HepG2 (cell line): ENCODE results near the gene CBX5. TPM values are rescaled to one million over a fixed set of nuclear protein-coding genes. Genes with fewer than 3 reads are reported as not detected.

Experiments
- ATAC-seq: fragments of 200-7000 bp; cut with Tn5 transposase; 3 replicates; pipeline ENCODE4 v1.9.1; 2020; ENCODE audit warnings: mild to moderate bottlenecking, moderate library complexity
- BruUV-seq: library from RNA; stranded (reverse); fragments of 400-500 nt; replicated peaks from 2 replicates; lab custom pipeline; 2021; lab: Mats Ljungman, UMichigan
- CTCF ChIA-PET: fragments of 300-600 bp; formaldehyde crosslinking; extraction: SDS; loops from one replicate; lab custom pipeline; 2021; ENCODE audit warnings: low total read pairs, inconsistent platforms, low intra/inter-chr PET ratio; lab: Yijun Ruan, JAX
- POLR2A ChIA-PET: fragments of 350-600 bp; sonication (Branson Sonifier 250); formaldehyde crosslinking; loops from one replicate; lab custom pipeline; 2020; ENCODE audit warnings: antibody characterized with exemption, inconsistent platforms; lab: Yijun Ruan, JAX
- DNase-seq: peaks from one replicate; pipeline ENCODE4 v3.0.0-alpha.2; 2015; ENCODE audit warnings: low spot score
- FAIRE-seq: peaks from 3 replicates; lab custom pipeline; 2011; peaks lifted over from hg19 to GRCh38; lab: Jason Lieb, UNC
- H2AFZ ChIP-seq: one replicate; pipeline ENCODE4 v1.6.1; 2011; ENCODE audit warnings: low read length, inconsistent platforms
- H3K27ac ChIP-seq: fragments of 300-600 bp; 3 replicates; pipeline ENCODE4 v1.8.0; 2011; ENCODE audit warnings: mixed run types, mild to moderate bottlenecking, mixed read lengths, low read length, inconsistent platforms; ENCODE audit not compliant: insufficient read depth; ENCODE audit errors: extremely low read length
- H3K27me3 ChIP-seq, 2 experiments: fragments of 200-600 bp in 1 of 2; 2 replicates in 1 of 2; 3 replicates in 1 of 2; pipeline versions ENCODE4 v1.6.0 to v1.8.0; 2011; ENCODE audit warnings: low read length in 2 of 2, mild to moderate bottlenecking in 2 of 2, moderate library complexity in 2 of 2, inconsistent platforms in 1 of 2; ENCODE audit not compliant: insufficient read depth in 2 of 2, control insufficient read depth in 1 of 2
- H3K36me3 ChIP-seq, 2 experiments: fragments of 200-600 bp in 1 of 2; replicated peaks in 1 of 2; 2 replicates in 1 of 2; 3 replicates in 1 of 2; pipeline versions ENCODE4 v1.5.1 to v1.8.0; 2011; ENCODE audit warnings: low read length in 2 of 2, inconsistent platforms in 1 of 2; ENCODE audit not compliant: insufficient read depth in 2 of 2, control insufficient read depth in 1 of 2
- H3K4me1 ChIP-seq: 2 replicates; pipeline ENCODE4 v1.5.1; 2012; ENCODE audit warnings: low read length, inconsistent platforms; ENCODE audit not compliant: insufficient read depth
- H3K4me2 ChIP-seq: 2 replicates; pipeline ENCODE4 v1.6.0; 2011; ENCODE audit warnings: low read depth, low read length, inconsistent platforms
- H3K4me3 ChIP-seq, 3 experiments: fragments of 200-600 bp in 1 of 3; sonication (generic), shearing (Covaris generic) in 1 of 3; replicated peaks in 1 of 3; 2 replicates each; pipeline ENCODE4 v1.5.1; 2011 to 2016; ENCODE audit warnings: low read length in 3 of 3, inconsistent platforms in 2 of 3, low read depth in 2 of 3, mild to moderate bottlenecking in 2 of 3, control low read depth in 1 of 3, mixed read lengths in 1 of 3; ENCODE audit not compliant: insufficient read depth in 1 of 3
- H3K79me2 ChIP-seq: one replicate; pipeline ENCODE4 v1.6.1; 2011; ENCODE audit warnings: low read length, inconsistent platforms; ENCODE audit not compliant: insufficient read depth
- H3K9ac ChIP-seq: 2 replicates; pipeline ENCODE4 v1.6.0; 2011; ENCODE audit warnings: mild to moderate bottlenecking, low read depth, low read length, inconsistent platforms; ENCODE audit not compliant: insufficient read depth
- H3K9me3 ChIP-seq: 2 replicates; pipeline ENCODE4 v1.5.1; 2012; ENCODE audit warnings: mild to moderate bottlenecking, low read length
- H4K20me1 ChIP-seq: 2 replicates; pipeline ENCODE4 v1.6.0; 2011; ENCODE audit warnings: inconsistent platforms, mild to moderate bottlenecking, low read length, moderate library complexity; ENCODE audit not compliant: insufficient read depth
- ETV5 ChIP-seq: IDR thresholded peaks from 2 replicates; pipeline ENCODE4 v1.6.1; 2018; ENCODE audit warnings: missing biosample characterization, missing genetic modification reagents, inconsistent platforms, borderline replicate concordance
- THRA ChIP-seq: sonication (generic); formaldehyde crosslinking; IDR thresholded peaks from 2 replicates; pipeline ENCODE4 v1.4.0; 2020; ENCODE audit warnings: missing genetic modification reagents, borderline replicate concordance
- ZFYVE20 ChIP-seq: sonication (generic); formaldehyde crosslinking; IDR thresholded peaks from 2 replicates; pipeline ENCODE4 v1.8.0; 2023; ENCODE audit warnings: low read depth, mild to moderate bottlenecking, moderate library complexity, missing genetic modification reagents, borderline replicate concordance
- ZNF609 ChIP-seq: sonication (generic); formaldehyde crosslinking; IDR thresholded peaks from 2 replicates; pipeline ENCODE4 v1.4.0; 2020; ENCODE audit warnings: mild to moderate bottlenecking, missing genetic modification reagents, borderline replicate concordance
- WGBS: methylation state at CpG from one replicate; pipeline ENCODE4 v1.1.6; 2017; ENCODE audit warnings: low lambda C conversion rate; 5-methylcytosine and 5-hydroxymethylcytosine counted together
- in situ Hi-C: cut with HindIII; loops from 2 replicates; pipeline ENCODE4 v1.10.0; 2017; ENCODE audit warnings: low pct_unique_long_range_greater_than_20kb; ENCODE audit not compliant: extremely low pct_ligation_motif_present
- intact Hi-C: fragments of 100-400 bp; cut with micrococcal nuclease; formaldehyde crosslinking; loops from one replicate; pipeline ENCODE4 v1.10.0; 2022; ENCODE audit not compliant: unreplicated experiment
- polyA plus RNA-seq, 8 experiments: library from polyadenylated mRNA; depleted of rRNA in 3 of 8; stranded (reverse) in 7 of 8; unstranded in 1 of 8; fragments of >200 nt; fragmentation: Illumina TruSeq in 4 of 8; extraction: Trizol in 4 of 8; gene quantifications; 2 replicates each; pipeline versions ENCODE4 v1.2.1 to v1.2.3, GENCODE V29; 2011 to 2016; ENCODE audit warnings: low read depth in 4 of 8, missing spikeins in 1 of 8, mixed read lengths in 1 of 8; ENCODE audit not compliant: insufficient read depth in 1 of 8
- total RNA-seq, 5 experiments: library from RNA; depleted of rRNA; stranded (reverse); fragments of >200 nt; fragmentation: Illumina TruSeq; extraction: Trizol; gene quantifications; 2 replicates each; pipeline ENCODE4 v1.2.3, GENCODE V29; 2016; ENCODE audit warnings: low read depth in 1 of 5

The CBX5 gene
- total and polyA plus RNA-seq, 2 of the 13 experiments (the other 11 are each of a cell fraction or from before 2014, with no cell fraction given): 16.0 to 22.2 TPM

GRCh38 chr12:54184024-54184805 lies 95.7 kb downstream of the CBX5 start:
- Histone ChIP-seq H3K36me3 (peaks cover 0 to 4% of the 10 kb centered on the region in 2 experiments; a peak in 3 of 5 replicates), H3K79me2 (no peaks in the 10 kb centered on the region), H2AFZ (no peak overlapping the region), H3K27me3 (no peaks in the 10 kb centered on the region; a peak in 1 of 5 replicates), H3K9me3 (no peaks in the 10 kb centered on the region), H3K4me2 (no peak overlapping the region)
- in situ Hi-C loops (no loop called here), intact Hi-C loops (no loop called here)
- no TSS peak for BruUV-seq
- ATAC-seq: no peak
- TF ChIP-seq ZNF609 (CRISPR knock-in tag): no peak
- no peak for TF ChIP-seq THRA
- no peak for TF ChIP-seq ZFYVE20 (CRISPR knock-in tag)
- TF ChIP-seq ETV5 (CRISPR knock-in tag): no peak
- TF ChIP-seq, all 625 proteins: peak for 0
- POLR2A ChIA-PET: no interaction called here
- DNase-seq: no peak
- no peak overlapping the region for H3K27ac ChIP-seq
- no peak overlapping the region for H3K9ac ChIP-seq
- 96% methylated on average over 7 of the region's 7 CpGs for WGBS
- FAIRE-seq: no peak
- no peaks in the 10 kb centered on the region for H4K20me1 ChIP-seq
- no peak overlapping the region for H3K4me3 ChIP-seq
- CTCF ChIA-PET: no interaction called here
- peaks cover 15% of the 10 kb centered on the region for H3K4me1 ChIP-seq
